Daoy (cell line): ENCODE results near the gene RNF38. TPM values are rescaled to one million over a fixed set of nuclear protein-coding genes. Genes with fewer than 3 reads are reported as not detected.
A peak's percentile ranks its signal among the peaks of the same experiment; 100 is the strongest.
"Not testable (repeated sequence)": the region's sequence is repeated elsewhere in the genome, so short reads cannot be mapped to it uniquely, and the experiment has no call there.

Experiments used
- DNase-seq: peaks from one replicate; pipeline ENCODE4 v3.0.0-alpha.2; 2015; ENCODE audit warnings: low read depth
- total RNA-seq: library from RNA; depleted of rRNA; stranded (reverse); fragments of >200 nt; shearing (Covaris generic); gene quantifications from 2 replicates; pipeline ENCODE4 v1.2.3, GENCODE V29; 2014; rRNA removed

The RNF38 gene
- total RNA-seq = 15.4 and 16.3 TPM in 2 replicates

DNA sequence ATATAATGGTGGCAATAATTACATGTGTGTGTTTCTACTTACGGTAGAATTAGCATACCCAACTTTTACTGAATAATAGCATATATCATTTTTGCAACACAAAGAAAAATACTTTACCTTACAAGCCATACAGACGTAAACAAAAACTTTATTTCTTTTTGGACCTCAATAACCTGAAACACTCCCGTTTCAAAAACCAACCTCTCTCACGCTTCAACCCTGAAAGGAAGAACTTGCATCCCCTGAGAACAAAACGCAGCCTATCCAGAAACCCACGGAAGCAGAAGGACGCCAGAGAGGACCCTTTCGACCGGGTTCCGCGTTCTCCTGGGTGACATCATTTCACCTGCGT, at the start of gene RNF38:
Gene RNF38, minus strand, starts transcription at position 290 of the 352 bp plus-strand sequence. Its CDS starts 161 bp downstream, at position 129.
- no peak for DNase-seq

DNA sequence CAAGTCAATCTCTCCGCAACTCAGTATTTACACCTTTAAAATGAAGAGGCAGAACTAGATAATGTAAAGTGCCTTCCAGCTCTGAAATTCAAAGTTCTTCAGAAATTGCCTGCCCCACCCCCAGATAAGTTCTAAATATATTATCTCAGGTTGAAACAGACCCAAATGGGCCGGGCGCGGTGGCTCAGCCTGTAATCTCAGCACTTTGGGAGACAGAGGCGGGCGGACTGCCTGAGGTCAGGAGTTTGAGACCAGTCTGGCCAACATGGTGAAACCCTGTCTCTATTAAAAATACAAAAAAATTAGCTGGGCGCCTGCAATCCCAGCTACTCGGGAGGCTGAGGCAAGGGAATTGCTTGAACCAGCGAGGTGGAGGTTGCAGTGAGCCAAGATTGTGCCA, 48.5 kb upstream of the RNF38 start:
- DNase-seq = not testable (repeated sequence)

- no peak for DNase-seq
These were observed 47.9 kb upstream of the RNF38 start for GRCh38 chr9:36448017-36448416.

DNA sequence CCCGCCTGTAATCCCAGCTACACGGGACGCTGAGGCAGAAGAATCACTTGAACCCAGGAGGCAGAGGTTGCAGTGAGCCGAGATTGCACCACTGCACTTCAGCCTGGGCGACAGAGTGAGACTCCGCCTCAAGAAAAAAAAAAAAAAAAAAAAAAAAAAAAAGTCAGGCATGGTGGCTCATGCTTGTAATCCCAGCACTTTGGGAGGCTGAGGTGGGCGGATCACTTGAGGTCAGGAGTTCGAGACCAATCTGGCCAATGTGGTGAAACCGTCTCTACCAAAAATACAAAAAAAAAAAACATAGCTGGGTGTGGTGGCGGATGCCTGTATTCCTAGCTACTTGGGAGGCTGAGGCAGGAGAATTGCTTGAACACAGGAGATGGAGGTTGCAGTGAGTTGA, 46.6 kb upstream of the RNF38 start:
- not testable (repeated sequence) for DNase-seq

GRCh38 chr9:36445800-36446361, 45.8 kb upstream of the RNF38 start:
- DNase-seq = no peak

DNA sequence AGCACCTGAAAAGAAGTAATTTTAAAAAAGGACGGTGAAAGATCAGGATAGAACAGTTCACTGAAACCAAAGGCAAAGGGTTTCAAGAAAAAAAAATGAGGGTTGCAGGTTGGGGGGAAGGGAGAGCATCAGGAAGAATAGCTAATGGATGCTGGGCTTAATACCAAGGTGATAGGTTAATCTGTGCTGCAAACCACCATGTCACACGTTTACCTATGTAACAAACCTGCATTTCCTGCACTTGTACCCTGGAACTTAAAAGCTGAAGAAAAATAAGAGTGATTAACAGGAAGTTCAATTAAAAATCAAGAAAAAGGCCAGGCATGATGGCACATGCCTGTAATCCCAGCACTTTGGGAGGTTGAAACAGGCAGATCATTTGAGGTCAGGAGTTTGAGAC, 44.1 kb upstream of the RNF38 start:
- DNase-seq = no peak

- peak; percentile 14 for DNase-seq
These were observed 43.5 kb upstream of the RNF38 start for GRCh38 chr9:36443581-36443980.

- DNase-seq = no peak
These were observed 42.6 kb upstream of the RNF38 start for GRCh38 chr9:36442710-36443109.

- DNase-seq = no peak
These were observed 41.9 kb upstream of the RNF38 start for GRCh38 chr9:36441966-36442365.

DNA sequence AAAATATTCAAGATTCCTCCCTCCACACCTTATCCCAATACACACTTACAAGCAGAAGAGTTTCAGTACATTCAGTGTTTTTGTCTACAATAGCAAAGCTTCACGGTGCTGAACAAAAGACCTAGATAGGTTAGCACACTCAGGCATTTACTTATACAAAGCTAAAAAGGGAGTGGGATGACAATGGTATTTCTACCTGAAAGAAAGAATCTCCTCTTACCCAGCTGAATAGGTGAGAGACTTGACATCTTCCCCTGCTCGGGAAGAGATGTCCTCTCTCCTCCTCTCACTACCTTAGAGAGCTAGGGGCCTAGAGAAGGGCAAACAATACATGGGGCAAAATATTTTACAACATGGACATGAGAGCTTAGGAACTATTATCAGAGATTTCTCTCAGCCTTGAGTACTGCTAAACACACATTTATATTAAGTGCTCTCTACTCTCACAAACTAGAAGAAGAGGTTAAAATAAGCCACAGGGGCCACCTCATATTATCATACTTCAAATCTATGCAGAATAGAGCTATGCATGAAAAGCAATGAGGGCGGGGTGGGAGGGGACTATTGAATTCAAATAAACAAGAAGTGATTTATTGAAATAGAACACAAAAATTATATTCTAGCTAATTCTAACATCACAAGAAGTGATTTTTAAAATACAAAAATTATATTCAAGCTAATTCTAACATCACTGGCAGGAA, 38.6 kb upstream of the RNF38 start:
- no peak for DNase-seq

DNA sequence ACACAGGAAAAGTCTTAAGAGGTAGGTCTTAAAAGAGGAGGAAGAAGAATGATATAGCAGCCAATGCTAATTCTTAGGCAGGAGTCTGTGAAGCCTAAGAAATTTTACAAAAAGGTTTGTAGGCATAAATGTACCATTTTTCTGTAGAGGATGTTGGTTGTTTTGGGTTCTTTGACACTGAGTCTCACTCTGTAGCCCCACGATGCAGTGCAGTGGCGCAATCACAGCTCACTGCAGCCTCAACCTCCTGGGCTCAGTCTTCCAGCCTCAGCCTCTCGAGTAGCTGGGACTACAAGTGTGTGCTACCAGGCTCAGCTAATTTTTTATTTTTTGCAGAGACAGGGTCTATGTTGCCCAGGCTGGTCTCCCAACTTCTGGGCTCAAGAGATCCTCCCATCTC, 37.7 kb upstream of the RNF38 start:
- no peak for DNase-seq

GRCh38 chr9:36436909-36437308, 36.8 kb upstream of the RNF38 start:
- DNase-seq = no peak

- no peak for DNase-seq
These were observed 33.3 kb upstream of the RNF38 start for GRCh38 chr9:36433386-36433785.

- DNase-seq = no peak
These were observed 31.0 kb upstream of the RNF38 start for GRCh38 chr9:36431078-36431477.

GRCh38 chr9:36426945-36427344, 26.9 kb upstream of the RNF38 start:
- DNase-seq = no peak

DNA sequence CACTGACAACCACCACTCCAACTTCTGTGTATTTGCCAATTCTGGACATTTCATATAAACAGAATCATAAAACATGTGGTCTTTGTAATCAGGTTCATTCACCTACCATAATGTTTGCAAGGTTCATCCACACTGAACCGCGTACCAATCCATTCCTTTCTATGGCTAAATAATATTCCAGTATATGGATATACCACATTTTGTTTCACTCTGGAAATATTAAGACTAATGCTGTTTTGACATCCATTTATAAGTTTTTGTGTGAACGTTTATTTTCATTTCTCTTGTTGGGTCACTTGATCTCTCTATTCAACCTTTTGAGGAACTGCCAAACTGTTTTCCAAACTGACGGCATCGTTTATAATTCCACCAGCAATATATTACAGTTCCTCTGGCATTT, 26.3 kb upstream of the RNF38 start:
- no peak for DNase-seq

DNA sequence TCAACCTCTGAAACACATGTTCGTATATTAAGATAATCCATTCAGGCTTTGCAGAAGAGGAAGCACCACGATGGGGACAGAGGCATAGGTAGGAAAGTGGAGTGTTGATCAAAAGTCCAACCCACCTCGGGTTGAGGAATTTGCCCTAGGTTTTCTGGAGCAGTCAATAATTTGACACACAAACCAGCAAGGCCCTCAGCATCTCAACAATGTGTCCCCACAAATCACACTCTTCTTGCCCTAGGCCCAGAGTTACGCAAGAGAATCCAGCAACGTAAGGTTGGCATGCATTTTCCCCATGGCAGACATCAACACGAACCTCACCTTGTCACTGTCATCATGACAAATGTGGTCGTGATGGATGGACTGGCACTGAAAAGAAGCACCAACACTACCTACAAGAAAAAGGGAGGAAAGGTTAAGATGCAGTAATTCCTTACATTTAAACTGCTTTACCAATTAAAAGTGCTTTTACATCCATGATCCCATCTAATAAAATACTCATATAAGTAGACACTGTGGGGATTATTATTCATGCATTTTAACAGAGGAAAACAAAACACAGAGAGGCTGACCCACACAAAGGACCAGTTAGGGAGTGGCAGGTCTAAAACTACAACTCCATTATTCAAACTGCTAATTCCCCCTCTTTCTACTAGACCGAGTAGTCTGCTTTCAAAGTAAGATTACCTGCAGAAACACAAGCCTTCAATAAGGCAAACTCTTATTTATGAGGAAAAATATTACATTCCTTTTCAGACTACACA, 24.4 kb upstream of the RNF38 start:
- DNase-seq = no peak

GRCh38 chr9:36423206-36423605, 23.1 kb upstream of the RNF38 start:
- no peak for DNase-seq

DNA sequence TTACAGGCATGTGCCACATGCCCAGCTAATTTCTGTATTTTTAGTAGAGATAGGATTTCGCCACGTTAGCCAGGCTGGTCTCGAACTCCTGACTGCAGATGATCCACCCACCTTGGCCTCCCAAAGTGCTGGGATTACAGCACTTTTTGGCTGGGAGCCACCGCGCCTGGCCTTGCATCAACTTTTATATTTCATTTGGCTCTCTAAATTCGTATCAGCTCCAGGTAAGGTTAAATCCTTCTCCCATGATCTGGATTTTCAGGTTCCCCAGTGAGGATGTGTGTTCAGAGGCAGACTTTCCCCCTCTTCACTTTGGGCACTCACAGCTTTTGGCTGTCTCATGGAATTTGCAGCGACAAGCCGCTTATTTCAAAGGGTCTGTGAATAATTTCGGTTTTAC, 16.8 kb upstream of the RNF38 start:
- no peak for DNase-seq

DNA sequence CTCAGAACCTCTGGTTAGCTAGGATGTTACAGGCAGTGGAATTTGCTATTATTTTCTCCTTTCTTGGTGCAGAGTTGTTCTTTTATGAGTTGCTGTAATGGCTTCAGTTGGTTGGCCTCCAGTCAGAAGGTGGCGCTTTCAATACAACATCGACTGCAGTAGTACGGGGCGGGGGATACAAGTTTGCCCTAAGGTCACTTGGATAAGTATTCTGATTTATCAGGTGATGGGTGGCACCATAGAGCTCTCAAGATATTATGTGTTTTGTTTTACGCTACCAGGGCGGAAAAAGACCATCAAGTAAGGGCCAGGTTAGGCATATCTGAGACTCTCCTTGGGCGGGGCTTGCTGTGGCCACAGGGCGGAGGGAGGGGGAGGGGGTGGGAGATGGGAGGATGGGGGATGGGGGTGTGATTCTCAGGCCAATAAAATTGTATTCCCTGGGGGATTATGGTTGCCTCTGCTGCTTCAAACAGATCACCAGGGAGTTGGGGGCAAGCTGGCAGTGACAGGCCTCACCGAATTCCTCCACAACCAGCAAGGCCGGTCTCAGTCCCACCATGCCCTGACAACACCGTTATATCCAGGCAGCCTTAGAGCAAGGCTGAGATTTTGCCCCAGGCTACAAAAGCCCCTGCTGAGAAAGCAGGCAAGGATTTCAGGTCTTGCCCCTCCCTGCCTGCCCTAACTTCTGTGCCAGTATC, 15.9 kb upstream of the RNF38 start:
- no peak for DNase-seq

DNA sequence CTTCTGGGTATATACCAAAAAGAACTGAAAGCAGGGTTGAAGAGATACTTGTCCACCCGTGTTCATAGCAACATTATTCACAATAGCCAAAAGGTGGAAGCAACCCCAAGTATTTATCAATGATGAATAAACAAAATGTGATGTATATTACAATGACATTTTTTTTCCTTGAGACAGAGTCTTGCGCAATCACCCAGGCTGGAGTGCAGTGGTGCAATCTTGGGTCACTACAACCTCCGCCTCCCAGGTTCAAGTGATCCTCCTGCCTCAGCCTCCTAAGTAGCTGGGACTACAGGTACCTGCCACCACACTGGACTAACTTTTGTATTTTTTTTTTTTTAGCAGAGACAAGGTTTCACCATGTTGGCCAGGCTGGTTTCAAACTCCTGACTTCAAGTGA, 11.3 kb upstream of the RNF38 start:
- not testable (repeated sequence) for DNase-seq

GRCh38 chr9:36409076-36409475, 9.0 kb upstream of the RNF38 start:
- not testable (repeated sequence) for DNase-seq
